ENCODE results near the gene ATP2C2. TPM values are rescaled to one million over a fixed set of nuclear protein-coding genes. Genes with fewer than 3 reads are reported as not detected.

ATP2C2 gene
- total and polyA plus RNA-seq, 2 donors (not counting 1 experiment from before 2014, with no cell fraction given): not detected

GRCh38 chr16:84348386-84348888 lies 19.9 kb upstream of the ATP2C2 start:
- Mint-ChIP-seq H3K4me1 (no peaks in the 10 kb centered on the region), H3K27me3 (peaks cover 16% of the 10 kb centered on the region), H3K27ac (no peak overlapping the region), H3K4me3 (no peak overlapping the region), H3K9me3 (ENCODE audit: insufficient read depth) (no peaks in the 10 kb centered on the region)
- WGBS (ENCODE audit: insufficient coverage): 100% methylated on average over 3 of the region's 6 CpGs
- no peak overlapping the region for H3K4me2 ChIP-seq (replicated peaks; ENCODE audit: low read depth, low read length, poor library complexity, severe bottlenecking)
- no peak overlapping the region for H2AFZ ChIP-seq (ENCODE audit: insufficient read depth, low read depth, low read length, poor library complexity, severe bottlenecking)
- no peak overlapping the region for H3K27ac ChIP-seq (ENCODE audit: low read length in 2 of 2)
- POLR2A ChIA-PET: no interaction called here
- no peak for DNase-seq
- no peak for TF ChIP-seq EZH2 (IDR thresholded peaks at IDR 0.05; ENCODE audit: borderline replicate concordance, insufficient read depth, low read depth, low read length, poor library complexity, severe bottlenecking)
- no peak for TF ChIP-seq CTCF (IDR thresholded peaks at IDR 0.05)
- H3K79me2 ChIP-seq (ENCODE audit: control insufficient read depth, insufficient read depth, low read length): no peaks in the 10 kb centered on the region
- H4K20me1 ChIP-seq (ENCODE audit: control insufficient read depth, insufficient read depth, low read length, poor library complexity, severe bottlenecking): no peaks in the 10 kb centered on the region
- H3K36me3 ChIP-seq (replicated peaks in 1 of 2; ENCODE audit: control extremely low read depth in 1 of 2, control insufficient read depth in 1 of 2, extremely low read depth in 1 of 2, insufficient read depth in 2 of 2, low read length in 1 of 2): no peaks in the 10 kb centered on the region
- no peak for ATAC-seq (ENCODE audit: low read depth)
- no peaks in the 10 kb centered on the region for H3K4me1 ChIP-seq (ENCODE audit: control insufficient read depth in 2 of 2, insufficient read depth in 2 of 2, low read length in 2 of 2)
- no peaks in the 10 kb centered on the region for H3K27me3 ChIP-seq (replicated peaks in 1 of 4; ENCODE audit: control extremely low read depth in 1 of 4, control insufficient read depth in 3 of 4, insufficient read depth in 4 of 4, low read length in 3 of 4)
- intact Hi-C loops (cut with micrococcal nuclease): no loop called here
- no peak overlapping the region for H3K9ac ChIP-seq (ENCODE audit: low read length)
- CTCF ChIA-PET: no interaction called here
- H3K9me3 ChIP-seq (ENCODE audit: control extremely low read depth in 1 of 3, control insufficient read depth in 2 of 3, insufficient read depth in 1 of 3, low read length in 2 of 3): no peaks in the 10 kb centered on the region
- no peak overlapping the region for H3K4me3 ChIP-seq (ENCODE audit: control extremely low read depth in 1 of 5, extremely low read depth in 1 of 5, insufficient read depth in 1 of 5, low read depth in 2 of 5, low read length in 4 of 5)

- H3K4me3 Mint-ChIP-seq: no peak overlapping the region
- Histone ChIP-seq H3K27me3 (replicated peaks in 1 of 4; ENCODE audit: control extremely low read depth in 1 of 4, control insufficient read depth in 3 of 4, insufficient read depth in 4 of 4, low read length in 3 of 4) (no peaks in the 10 kb centered on the region), H3K4me3 (ENCODE audit: control extremely low read depth in 1 of 5, extremely low read depth in 1 of 5, insufficient read depth in 1 of 5, low read depth in 2 of 5, low read length in 4 of 5) (no peak overlapping the region), H3K27ac (ENCODE audit: low read length in 2 of 2) (no peak overlapping the region), H3K9me3 (ENCODE audit: control extremely low read depth in 1 of 3, control insufficient read depth in 2 of 3, insufficient read depth in 1 of 3, low read length in 2 of 3) (no peaks in the 10 kb centered on the region), H3K9ac (ENCODE audit: low read length) (no peak overlapping the region), H2AFZ (ENCODE audit: insufficient read depth, low read depth, low read length, poor library complexity, severe bottlenecking) (no peak overlapping the region), H3K79me2 (ENCODE audit: control insufficient read depth, insufficient read depth, low read length) (no peaks in the 10 kb centered on the region), H3K4me1 (ENCODE audit: control insufficient read depth in 2 of 2, insufficient read depth in 2 of 2, low read length in 2 of 2) (no peaks in the 10 kb centered on the region), H4K20me1 (ENCODE audit: control insufficient read depth, insufficient read depth, low read length, poor library complexity, severe bottlenecking) (no peaks in the 10 kb centered on the region), H3K36me3 (replicated peaks in 1 of 2; ENCODE audit: control extremely low read depth in 1 of 2, control insufficient read depth in 1 of 2, extremely low read depth in 1 of 2, insufficient read depth in 2 of 2, low read length in 1 of 2) (no peaks in the 10 kb centered on the region), H3K4me2 (replicated peaks; ENCODE audit: low read depth, low read length, poor library complexity, severe bottlenecking) (no peak overlapping the region)
- H3K27ac Mint-ChIP-seq: no peak overlapping the region
- CTCF ChIA-PET: no interaction called here
- POLR2A ChIA-PET: interaction anchor here (0.5 kb wide), 1 partner anchor 540 kb away, joined by 6 read pairs; no protein-coding TSS in a partner anchor
- WGBS (ENCODE audit: insufficient coverage): 88% methylated on average over 10 of the region's 11 CpGs
- peaks cover 16% of the 10 kb centered on the region for H3K27me3 Mint-ChIP-seq
- TF ChIP-seq EZH2 (IDR thresholded peaks at IDR 0.05; ENCODE audit: borderline replicate concordance, insufficient read depth, low read depth, low read length, poor library complexity, severe bottlenecking): no peak
- TF ChIP-seq CTCF (IDR thresholded peaks at IDR 0.05): no peak
- ATAC-seq (ENCODE audit: low read depth) (no peak), DNase-seq (no peak)
- H3K4me1 Mint-ChIP-seq: no peaks in the 10 kb centered on the region
- intact Hi-C loops (cut with micrococcal nuclease): no loop called here
- H3K9me3 Mint-ChIP-seq (ENCODE audit: insufficient read depth): no peaks in the 10 kb centered on the region
These were observed 18.3 kb upstream of the ATP2C2 start for GRCh38 chr16:84349862-84350684.

Data from B cell (primary cell).